Measurements from ENCODE around the gene CYB5B. TPM values are rescaled to one million over a fixed set of nuclear protein-coding genes. Genes with fewer than 3 reads are reported as not detected.
A peak's percentile ranks its signal among the peaks of the same experiment; 100 is the strongest.

Gene CYB5B
- total RNA-seq, 1 donor, result 67.7 TPM

DNA sequence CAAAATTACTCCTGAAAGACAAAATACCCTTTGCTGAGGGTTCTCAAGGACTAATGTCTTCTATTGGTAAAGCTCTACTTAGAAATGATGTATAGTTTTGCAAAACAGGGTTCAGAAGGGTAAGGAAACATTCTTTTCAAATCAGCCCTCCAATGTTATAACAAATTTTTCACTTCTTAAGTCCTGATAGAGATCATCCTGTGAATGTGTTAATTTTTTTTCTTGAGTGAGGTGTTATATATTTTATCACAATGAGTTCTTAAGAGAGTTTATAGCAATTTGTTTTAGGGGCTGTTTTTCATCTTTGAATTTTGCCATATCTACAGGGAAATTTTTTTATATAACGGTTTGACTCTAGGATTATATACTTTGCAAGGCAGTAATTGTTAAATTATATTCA lies 29.5 kb downstream of the CYB5B start:
- Histone ChIP-seq H3K27ac (ENCODE audit: low read depth, low read length) (no peak overlapping the region), H3K9me3 (ENCODE audit: low read depth, low read length) (no peaks in the 10 kb centered on the region), H3K4me2 (ENCODE audit: insufficient read depth, low read length) (no peak overlapping the region), H3K79me2 (ENCODE audit: insufficient read depth, low read length) (peaks cover 12% of the 10 kb centered on the region), H3K4me3 (ENCODE audit: insufficient read depth, low read length) (no peak overlapping the region), H3K4me1 (ENCODE audit: insufficient read depth, low read length) (peaks cover under 1% of the 10 kb centered on the region), H3K36me3 (ENCODE audit: insufficient read depth, low read length) (peaks cover 5% of the 10 kb centered on the region), H4K20me1 (ENCODE audit: insufficient read depth, low read length) (no peaks in the 10 kb centered on the region), H2AFZ (ENCODE audit: low read length) (no peak overlapping the region), H3K27me3 (ENCODE audit: insufficient read depth, low read length) (no peaks in the 10 kb centered on the region)
- no peak for DNase-seq (ENCODE audit: insufficient read length, low spot score, missing footprints)
- no peak for TF ChIP-seq CTCF (IDR thresholded peaks at IDR 0.05; ENCODE audit: extremely low read depth, low read depth, low read length)

GRCh38 chr16:69463876-69464275 lies 39.5 kb downstream of the CYB5B start:
- no peak for TF ChIP-seq CTCF (IDR thresholded peaks at IDR 0.05; ENCODE audit: extremely low read depth, low read depth, low read length)
- no peak overlapping the region for H3K4me3 ChIP-seq (ENCODE audit: insufficient read depth, low read length)
- no peaks in the 10 kb centered on the region for H3K79me2 ChIP-seq (ENCODE audit: insufficient read depth, low read length)
- H3K36me3 ChIP-seq (ENCODE audit: insufficient read depth, low read length), result peaks cover 6% of the 10 kb centered on the region
- no peak overlapping the region for H3K4me2 ChIP-seq (ENCODE audit: insufficient read depth, low read length)
- no peak overlapping the region for H3K27ac ChIP-seq (ENCODE audit: low read depth, low read length)
- H3K4me1 ChIP-seq (ENCODE audit: insufficient read depth, low read length), result peaks cover 23% of the 10 kb centered on the region
- H3K9me3 ChIP-seq (ENCODE audit: low read depth, low read length), result no peaks in the 10 kb centered on the region
- no peaks in the 10 kb centered on the region for H3K27me3 ChIP-seq (ENCODE audit: insufficient read depth, low read length)
- no peak for DNase-seq (ENCODE audit: insufficient read length, low spot score, missing footprints)
- H2AFZ ChIP-seq (ENCODE audit: low read length), result no peak overlapping the region
- no peaks in the 10 kb centered on the region for H4K20me1 ChIP-seq (ENCODE audit: insufficient read depth, low read length)

- TF ChIP-seq CTCF (IDR thresholded peaks at IDR 0.05; ENCODE audit: extremely low read depth, low read depth, low read length), result no peak
- no peaks in the 10 kb centered on the region for H3K79me2 ChIP-seq (ENCODE audit: insufficient read depth, low read length)
- H3K27me3 ChIP-seq (ENCODE audit: insufficient read depth, low read length), result no peaks in the 10 kb centered on the region
- peaks cover 6% of the 10 kb centered on the region for H3K36me3 ChIP-seq (ENCODE audit: insufficient read depth, low read length)
- H2AFZ ChIP-seq (ENCODE audit: low read length), result no peak overlapping the region
- H3K4me1 ChIP-seq (ENCODE audit: insufficient read depth, low read length), result peaks cover 23% of the 10 kb centered on the region
- H3K4me3 ChIP-seq (ENCODE audit: insufficient read depth, low read length), result no peak overlapping the region
- H3K4me2 ChIP-seq (ENCODE audit: insufficient read depth, low read length), result peak overlapping the region; percentile 44
- no peaks in the 10 kb centered on the region for H3K9me3 ChIP-seq (ENCODE audit: low read depth, low read length)
- no peak for DNase-seq (ENCODE audit: insufficient read length, low spot score, missing footprints)
- H3K27ac ChIP-seq (ENCODE audit: low read depth, low read length), result no peak overlapping the region
- no peaks in the 10 kb centered on the region for H4K20me1 ChIP-seq (ENCODE audit: insufficient read depth, low read length)
Measured at GRCh38 chr16:69465083-69465721, 40.8 kb downstream of the CYB5B start.

- H3K36me3 ChIP-seq (ENCODE audit: insufficient read depth, low read length), result peaks cover 6% of the 10 kb centered on the region
- no peak for DNase-seq (ENCODE audit: insufficient read length, low spot score, missing footprints)
- TF ChIP-seq CTCF (IDR thresholded peaks at IDR 0.05; ENCODE audit: extremely low read depth, low read depth, low read length), result no peak
- no peaks in the 10 kb centered on the region for H3K27me3 ChIP-seq (ENCODE audit: insufficient read depth, low read length)
- no peak overlapping the region for H3K4me3 ChIP-seq (ENCODE audit: insufficient read depth, low read length)
- peak overlapping the region; percentile 44 for H3K4me2 ChIP-seq (ENCODE audit: insufficient read depth, low read length)
- no peak overlapping the region for H2AFZ ChIP-seq (ENCODE audit: low read length)
- no peaks in the 10 kb centered on the region for H3K9me3 ChIP-seq (ENCODE audit: low read depth, low read length)
- no peak overlapping the region for H3K27ac ChIP-seq (ENCODE audit: low read depth, low read length)
- H3K4me1 ChIP-seq (ENCODE audit: insufficient read depth, low read length), result peaks cover 23% of the 10 kb centered on the region
- H3K79me2 ChIP-seq (ENCODE audit: insufficient read depth, low read length), result no peaks in the 10 kb centered on the region
- H4K20me1 ChIP-seq (ENCODE audit: insufficient read depth, low read length), result no peaks in the 10 kb centered on the region
Measured at GRCh38 chr16:69465881-69466280, 41.5 kb downstream of the CYB5B start.
